IMR-90 (cell line): ENCODE measurements around the gene CCNL2. TPM values are rescaled to one million over a fixed set of nuclear protein-coding genes. Genes with fewer than 3 reads are reported as not detected.

Experiments used
- CHD1 ChIP-seq: IDR thresholded peaks from 2 replicates; pipeline ENCODE4 v1.6.1; 2012; ENCODE audit warnings: low read depth, low read length, improper control_type of control experiment
- MXI1 ChIP-seq: IDR thresholded peaks from 2 replicates; pipeline ENCODE4 v1.6.1; 2012; ENCODE audit warnings: low read depth, mild to moderate bottlenecking, low read length, moderate library complexity, borderline replicate concordance
- NFE2L2 ChIP-seq: fragments of 150-350 bp; IDR thresholded peaks from 2 replicates; pipeline ENCODE4 v1.6.1; 2016; ENCODE audit warnings: low read depth, mild to moderate bottlenecking, low read length
- polyA plus RNA-seq, 3 experiments: library from polyadenylated mRNA; depleted of rRNA; stranded (reverse); fragments of >200 nt; gene quantifications; 2 replicates each; pipeline ENCODE4 v1.2.3, GENCODE V29; 2012; ENCODE audit warnings: low replicate concordance in 1 of 3
- total RNA-seq: library from RNA; depleted of rRNA; stranded (reverse); fragments of >200 nt; gene quantifications from 2 replicates; pipeline ENCODE4 v1.2.3, GENCODE V29; 2012
- TF ChIP-seq, protein P1 (sequence below): conservative IDR thresholded peaks from 2 replicates; pipeline ENCODE4 v1.5.1; 2012; ENCODE audit warnings: mild to moderate bottlenecking, low read depth, low read length, improper control_type of control experiment

The CCNL2 gene
- total and polyA plus RNA-seq, 2 of the 4 experiments (the other 2 are of a cell fraction), result 53.9 to 239 TPM

DNA sequence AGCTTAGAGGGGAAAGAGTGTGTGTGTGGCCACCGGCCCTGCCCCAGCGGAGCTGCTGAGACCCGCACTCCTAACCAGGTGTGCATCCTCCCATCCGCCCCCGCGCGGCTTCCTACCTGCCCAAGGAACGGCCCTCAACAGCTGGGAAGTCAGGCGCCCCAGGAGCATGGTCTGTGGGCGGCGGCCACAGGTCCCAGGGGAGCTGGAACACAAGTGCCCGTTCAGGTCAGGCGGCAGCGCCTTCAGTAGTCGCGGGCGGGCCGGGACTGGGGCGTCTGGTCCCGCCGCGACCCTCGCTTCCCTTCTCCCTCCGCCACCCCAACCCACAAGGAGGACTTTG lies 24.6 kb downstream of the CCNL2 start (continued):
- no peak for TF ChIP-seq NFE2L2
- no peak for TF ChIP-seq CHD1
- TF ChIP-seq MXI1, result no peak
- TF ChIP-seq, protein P1, sequence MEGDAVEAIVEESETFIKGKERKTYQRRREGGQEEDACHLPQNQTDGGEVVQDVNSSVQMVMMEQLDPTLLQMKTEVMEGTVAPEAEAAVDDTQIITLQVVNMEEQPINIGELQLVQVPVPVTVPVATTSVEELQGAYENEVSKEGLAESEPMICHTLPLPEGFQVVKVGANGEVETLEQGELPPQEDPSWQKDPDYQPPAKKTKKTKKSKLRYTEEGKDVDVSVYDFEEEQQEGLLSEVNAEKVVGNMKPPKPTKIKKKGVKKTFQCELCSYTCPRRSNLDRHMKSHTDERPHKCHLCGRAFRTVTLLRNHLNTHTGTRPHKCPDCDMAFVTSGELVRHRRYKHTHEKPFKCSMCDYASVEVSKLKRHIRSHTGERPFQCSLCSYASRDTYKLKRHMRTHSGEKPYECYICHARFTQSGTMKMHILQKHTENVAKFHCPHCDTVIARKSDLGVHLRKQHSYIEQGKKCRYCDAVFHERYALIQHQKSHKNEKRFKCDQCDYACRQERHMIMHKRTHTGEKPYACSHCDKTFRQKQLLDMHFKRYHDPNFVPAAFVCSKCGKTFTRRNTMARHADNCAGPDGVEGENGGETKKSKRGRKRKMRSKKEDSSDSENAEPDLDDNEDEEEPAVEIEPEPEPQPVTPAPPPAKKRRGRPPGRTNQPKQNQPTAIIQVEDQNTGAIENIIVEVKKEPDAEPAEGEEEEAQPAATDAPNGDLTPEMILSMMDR, result no peak
